ENCODE data around the gene LRRC40. TPM values are rescaled to one million over a fixed set of nuclear protein-coding genes. Genes with fewer than 3 reads are reported as not detected.

LRRC40 gene
- total RNA-seq, 1 experiment from 2014 or later: 12.0 TPM

- DNase-seq: no peak
- Histone ChIP-seq H4K20me1 (ENCODE audit: insufficient read depth) (no peaks in the 10 kb centered on the region), H2AFZ (no peak overlapping the region), H3K9me3 (ENCODE audit: insufficient read depth, low read depth) (no peaks in the 10 kb centered on the region; the same call in 1 of the 2 replicates), H3K4me2 (no peak overlapping the region), H3K9me2 (ENCODE audit: insufficient read depth) (no peaks in the 10 kb centered on the region), H3K4me1 (replicated peaks; ENCODE audit: insufficient read depth) (no peaks in the 10 kb centered on the region), H3K27me3 (ENCODE audit: insufficient read depth, low read depth) (no peaks in the 10 kb centered on the region), H3K4me3 (no peak overlapping the region), H3K27ac (no peak overlapping the region), H3K36me3 (ENCODE audit: low read depth) (no peaks in the 10 kb centered on the region), H3F3A (ENCODE audit: insufficient read depth, low read depth) (no peaks in the 10 kb centered on the region), H3K79me2 (ENCODE audit: low read depth) (no peaks in the 10 kb centered on the region)
- intact Hi-C loops (cut with micrococcal nuclease; ENCODE audit: unreplicated experiment): no loop called here
- BruUV-seq (replicated peaks): no TSS peak
- ChIA-PET POLR2A (ENCODE audit: unreplicated experiment) (no interaction called here), CTCF (no interaction called here)
- TF ChIP-seq EZH2 (IDR thresholded peaks at IDR 0.05; ENCODE audit: low read depth) (no peak), CTCF (conservative IDR thresholded peaks at IDR 0.05) (no peak)
Measured at GRCh38 chr1:70101774-70102173, 103.6 kb downstream of the LRRC40 start.

GRCh38 chr1:70101231-70101630, 104.1 kb downstream of the LRRC40 start:
- Histone ChIP-seq H4K20me1 (ENCODE audit: insufficient read depth) (no peaks in the 10 kb centered on the region), H2AFZ (no peak overlapping the region), H3K79me2 (ENCODE audit: low read depth) (no peaks in the 10 kb centered on the region), H3K27me3 (ENCODE audit: insufficient read depth, low read depth) (no peaks in the 10 kb centered on the region), H3K4me2 (no peak overlapping the region), H3F3A (ENCODE audit: insufficient read depth, low read depth) (no peaks in the 10 kb centered on the region), H3K4me1 (replicated peaks; ENCODE audit: insufficient read depth) (no peaks in the 10 kb centered on the region), H3K4me3 (no peak overlapping the region), H3K36me3 (ENCODE audit: low read depth) (no peaks in the 10 kb centered on the region), H3K9me3 (ENCODE audit: insufficient read depth, low read depth) (no peaks in the 10 kb centered on the region; the same call in 1 of the 2 replicates), H3K9me2 (ENCODE audit: insufficient read depth) (no peaks in the 10 kb centered on the region), H3K27ac (no peak overlapping the region)
- no TSS peak for BruUV-seq (replicated peaks)
- intact Hi-C loops (cut with micrococcal nuclease; ENCODE audit: unreplicated experiment): no loop called here
- ChIA-PET POLR2A (ENCODE audit: unreplicated experiment) (no interaction called here), CTCF (no interaction called here)
- no peak for DNase-seq
- no peak for TF ChIP-seq CTCF (conservative IDR thresholded peaks at IDR 0.05)
- TF ChIP-seq EZH2 (IDR thresholded peaks at IDR 0.05; ENCODE audit: low read depth): no peak

Other genes starting within 250 kb of the LRRC40 start
- gene SRSF11, start 15.8 kb upstream of the LRRC40 start, total RNA-seq (2021): 153 and 199 TPM in 2 replicates
- gene ANKRD13C, start 149.1 kb upstream of the LRRC40 start, total RNA-seq (2021): 19.4 and 24.3 TPM in 2 replicates
- 21.7 and 33.9 TPM in 2 replicates for gene CTH, start 205.7 kb upstream of the LRRC40 start, total RNA-seq (2021)

Data from PC-9 (cell line).